IPS DF 6.9 (cell line): Measurements from ENCODE around the gene CCDC71.

Source experiments
- DNase-seq: peaks from one replicate; pipeline ENCODE4 v3.0.0-alpha.2; 2013; ENCODE audit warnings: low read depth, low spot score
- H3K27ac ChIP-seq: one replicate; pipeline ENCODE4 v1.5.1; 2013; ENCODE audit warnings: low read length, control low read depth
- H3K27me3 ChIP-seq: 2 replicates; pipeline ENCODE4 v1.6.1; 2013; ENCODE audit warnings: mild to moderate bottlenecking, low read length; ENCODE audit not compliant: control insufficient read depth, insufficient read depth
- H3K36me3 ChIP-seq: 2 replicates; pipeline ENCODE4 v1.6.1; 2013; ENCODE audit warnings: low read length; ENCODE audit not compliant: control insufficient read depth, insufficient read depth
- H3K4me1 ChIP-seq: 2 replicates; pipeline ENCODE4 v1.6.1; 2013; ENCODE audit warnings: low read length; ENCODE audit not compliant: control insufficient read depth, insufficient read depth
- H3K4me3 ChIP-seq: 2 replicates; pipeline ENCODE4 v1.5.1; 2013; ENCODE audit warnings: mild to moderate bottlenecking, low read length
- H3K9me3 ChIP-seq: 2 replicates; pipeline ENCODE4 v1.6.1; 2013; ENCODE audit warnings: low read length, inconsistent platforms; ENCODE audit not compliant: control insufficient read depth, insufficient read depth
- WGBS: extraction: QIAGEN DNeasy Blood & Tissue Kit; methylation state at CpG from one replicate; pipeline ENCODE4 v1.1.7; 2013; ENCODE audit warnings: mixed read lengths, missing lambda C conversion rate; ENCODE audit not compliant: insufficient read length, insufficient coverage; 5-methylcytosine and 5-hydroxymethylcytosine counted together

CCDC71 gene

GRCh38 chr3:49132073-49132436, 34.1 kb downstream of the CCDC71 start:
- no peaks in the 10 kb centered on the region for H3K9me3 ChIP-seq
- peaks cover 3% of the 10 kb centered on the region; the same call in 1 of the 2 replicates for H3K36me3 ChIP-seq
- 0 out of 2 replicates have a peak, but pooled peaks cover 4% of the 10 kb centered on the region for H3K4me1 ChIP-seq
- no peaks in the 10 kb centered on the region for H3K27me3 ChIP-seq
- WGBS: no CpG with 5 or more reads among the region's 9 CpGs
- no peak overlapping the region for H3K27ac ChIP-seq
- peak overlapping the region; percentile 73; the same call in 1 of the 2 replicates for H3K4me3 ChIP-seq
- no peak for DNase-seq

GRCh38 chr3:49131576-49131975, 34.6 kb downstream of the CCDC71 start:
- no peak for DNase-seq
- WGBS: no CpG with 5 or more reads among the region's 6 CpGs
- no peaks in the 10 kb centered on the region for H3K9me3 ChIP-seq
- 0 out of 2 replicates have a peak, but pooled peaks cover 4% of the 10 kb centered on the region for H3K4me1 ChIP-seq
- no peak overlapping the region for H3K27ac ChIP-seq
- no peak overlapping the region for H3K4me3 ChIP-seq
- no peaks in the 10 kb centered on the region for H3K27me3 ChIP-seq
- H3K36me3 ChIP-seq: peaks cover 3% of the 10 kb centered on the region; the same call in 1 of the 2 replicates

GRCh38 chr3:49131040-49131439, 35.1 kb downstream of the CCDC71 start:
- 0 out of 2 replicates have a peak, but pooled peaks cover 4% of the 10 kb centered on the region for H3K4me1 ChIP-seq
- no peaks in the 10 kb centered on the region for H3K27me3 ChIP-seq
- WGBS: no CpG with 5 or more reads among the region's 12 CpGs
- H3K36me3 ChIP-seq: peaks cover 5% of the 10 kb centered on the region; the same call in 1 of the 2 replicates
- no peak for DNase-seq
- no peaks in the 10 kb centered on the region for H3K9me3 ChIP-seq
- H3K4me3 ChIP-seq: no peak overlapping the region
- H3K27ac ChIP-seq: no peak overlapping the region

- Histone ChIP-seq H3K9me3 (no peaks in the 10 kb centered on the region), H3K4me3 (no peak overlapping the region), H3K36me3 (peaks cover 27% of the 10 kb centered on the region), H3K27me3 (no peaks in the 10 kb centered on the region), H3K27ac (no peak overlapping the region), H3K4me1 (no peaks in the 10 kb centered on the region; the same call in 1 of the 2 replicates)
- no peak for DNase-seq
- WGBS: no CpG with 5 or more reads among the region's 14 CpGs
These were observed 41.0 kb downstream of the CCDC71 start for GRCh38 chr3:49124991-49125670.

- Histone ChIP-seq H3K36me3 (peaks cover 27% of the 10 kb centered on the region), H3K27ac (no peak overlapping the region), H3K9me3 (no peaks in the 10 kb centered on the region), H3K4me3 (no peak overlapping the region), H3K4me1 (peaks cover 2% of the 10 kb centered on the region), H3K27me3 (no peaks in the 10 kb centered on the region)
- no peak for DNase-seq
- no CpG with 5 or more reads among the region's 7 CpGs for WGBS
These were observed 41.9 kb downstream of the CCDC71 start for GRCh38 chr3:49124203-49124602.

GRCh38 chr3:49123687-49124086, 42.4 kb downstream of the CCDC71 start:
- no peak for DNase-seq
- H3K4me1 ChIP-seq: peaks cover 2% of the 10 kb centered on the region
- H3K9me3 ChIP-seq: no peaks in the 10 kb centered on the region
- peaks cover 27% of the 10 kb centered on the region for H3K36me3 ChIP-seq
- H3K27ac ChIP-seq: no peak overlapping the region
- no CpG with 5 or more reads among the region's 17 CpGs for WGBS
- H3K27me3 ChIP-seq: no peaks in the 10 kb centered on the region
- no peak overlapping the region for H3K4me3 ChIP-seq

- Histone ChIP-seq H3K36me3 (peaks cover 24% of the 10 kb centered on the region), H3K4me3 (no peak overlapping the region), H3K27ac (no peak overlapping the region), H3K4me1 (peaks cover 2% of the 10 kb centered on the region), H3K9me3 (no peaks in the 10 kb centered on the region), H3K27me3 (no peaks in the 10 kb centered on the region)
- no CpG with 5 or more reads among the region's 17 CpGs for WGBS
- DNase-seq: no peak
These were observed 43.1 kb downstream of the CCDC71 start for GRCh38 chr3:49122886-49123545.

GRCh38 chr3:49122451-49122850, 43.7 kb downstream of the CCDC71 start:
- no peaks in the 10 kb centered on the region for H3K27me3 ChIP-seq
- H3K4me1 ChIP-seq: peaks cover 2% of the 10 kb centered on the region
- WGBS: no CpG with 5 or more reads among the region's 7 CpGs
- DNase-seq: no peak
- H3K4me3 ChIP-seq: no peak overlapping the region
- no peaks in the 10 kb centered on the region for H3K9me3 ChIP-seq
- H3K27ac ChIP-seq: no peak overlapping the region
- H3K36me3 ChIP-seq: peaks cover 29% of the 10 kb centered on the region

GRCh38 chr3:49122022-49122421, 44.1 kb downstream of the CCDC71 start:
- Histone ChIP-seq H3K4me3 (no peak overlapping the region), H3K4me1 (peaks cover 2% of the 10 kb centered on the region), H3K36me3 (peaks cover 29% of the 10 kb centered on the region), H3K9me3 (no peaks in the 10 kb centered on the region), H3K27ac (no peak overlapping the region), H3K27me3 (no peaks in the 10 kb centered on the region)
- WGBS: no CpG with 5 or more reads among the region's 12 CpGs
- no peak for DNase-seq

GRCh38 chr3:49121132-49121736, 44.9 kb downstream of the CCDC71 start:
- Histone ChIP-seq H3K4me1 (peaks cover 2% of the 10 kb centered on the region), H3K27me3 (no peaks in the 10 kb centered on the region), H3K36me3 (peaks cover 37% of the 10 kb centered on the region), H3K9me3 (no peaks in the 10 kb centered on the region), H3K27ac (no peak overlapping the region), H3K4me3 (no peak overlapping the region)
- no peak for DNase-seq
- WGBS: no CpG with 5 or more reads among the region's 17 CpGs
